Measurements from ENCODE around the gene RNF168. TPM values are rescaled to one million over a fixed set of nuclear protein-coding genes. Genes with fewer than 3 reads are reported as not detected.
"Not testable (repeated sequence)": the region's sequence is repeated elsewhere in the genome, so short reads cannot be mapped to it uniquely, and the experiment has no call there.

The RNF168 gene
- polyA plus RNA-seq, 1 donor from 2014 or later: 4.2 TPM

DNA sequence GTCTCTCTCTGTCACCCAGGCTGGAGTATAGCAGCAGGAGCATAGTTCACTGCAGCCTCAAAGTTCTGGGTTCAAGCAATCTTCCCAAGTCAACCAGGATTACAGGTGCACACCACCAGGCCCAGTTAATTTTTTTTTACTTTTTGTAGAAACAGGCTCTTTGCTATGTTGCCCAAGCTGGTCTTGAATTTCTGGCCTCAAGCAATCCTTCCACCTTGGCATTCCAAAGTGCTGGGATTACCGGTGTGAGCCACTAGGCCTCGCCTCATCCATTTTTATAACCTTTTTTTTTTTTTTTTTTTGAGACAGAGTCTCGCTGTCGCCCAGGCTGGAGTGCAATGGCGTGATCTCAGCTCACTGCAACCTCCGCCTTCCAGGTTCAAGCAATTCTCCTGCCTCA, 79.1 kb downstream of the RNF168 start:
- not testable (repeated sequence) for H3K4me2 ChIP-seq (ENCODE audit: low read length); H4K20me1 ChIP-seq (ENCODE audit: insufficient read depth); H2AFZ ChIP-seq (ENCODE audit: low read depth, low read length); H3K4me3 ChIP-seq (ENCODE audit: low read length); H3K9ac ChIP-seq (ENCODE audit: low read length); H3K27me3 ChIP-seq (ENCODE audit: insufficient read depth, low read depth, low read length); H3K9me2 ChIP-seq (ENCODE audit: insufficient read depth, low read length); H3K27ac ChIP-seq (ENCODE audit: low read length); H3K36me3 ChIP-seq (ENCODE audit: insufficient read depth, low read length); H3F3A ChIP-seq (ENCODE audit: insufficient read depth, low read length, poor library complexity, severe bottlenecking); H3K9me3 ChIP-seq (ENCODE audit: low read length)
- peaks cover 93% of the 10 kb centered on the region for H3K79me2 ChIP-seq (replicated peaks; ENCODE audit: insufficient read depth, low read length)

DNA sequence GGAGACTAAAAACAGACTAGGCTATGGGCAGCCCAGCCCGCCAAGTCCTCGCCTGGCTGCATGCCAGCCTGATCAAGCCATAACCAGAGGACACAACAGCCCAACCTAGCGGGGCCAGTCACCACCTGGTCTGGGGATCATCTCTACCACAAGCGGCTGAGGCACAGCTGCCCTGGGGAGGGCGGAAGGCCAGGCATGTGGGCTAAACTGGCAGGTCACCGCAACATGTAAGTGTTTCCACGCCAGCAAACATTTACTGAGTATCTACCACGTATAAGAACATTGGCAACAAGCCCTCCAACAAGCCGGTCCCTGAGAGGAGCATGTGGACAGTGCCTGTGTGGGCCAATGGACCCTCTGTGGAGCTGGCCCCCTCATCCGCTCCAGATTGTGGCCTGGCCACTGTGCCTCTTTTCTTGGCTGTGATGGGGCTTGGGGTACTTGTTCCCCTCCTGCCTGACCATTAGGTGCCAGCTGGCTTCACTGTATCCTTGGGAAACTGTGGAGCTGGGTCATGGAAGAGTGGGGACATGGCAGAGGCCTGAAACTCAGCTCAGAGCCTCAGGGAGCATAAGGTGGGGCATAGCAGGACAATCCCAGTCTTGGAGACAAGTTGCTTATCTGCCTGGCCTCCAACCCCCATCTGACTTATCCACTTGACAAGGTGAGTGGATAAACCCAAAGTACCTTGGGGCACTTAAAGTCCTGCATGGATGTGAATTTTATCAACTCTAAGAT, 80.4 kb downstream of the RNF168 start:
- H4K20me1 ChIP-seq (ENCODE audit: insufficient read depth): no peaks in the 10 kb centered on the region
- H3K79me2 ChIP-seq (replicated peaks; ENCODE audit: insufficient read depth, low read length): peaks cover 92% of the 10 kb centered on the region
- H3K4me2 ChIP-seq (ENCODE audit: low read length): no peak overlapping the region
- no peaks in the 10 kb centered on the region for H3F3A ChIP-seq (ENCODE audit: insufficient read depth, low read length, poor library complexity, severe bottlenecking)
- H3K9me2 ChIP-seq (ENCODE audit: insufficient read depth, low read length): no peaks in the 10 kb centered on the region
- no peak overlapping the region for H3K4me3 ChIP-seq (ENCODE audit: low read length)
- TF ChIP-seq, protein P1, sequence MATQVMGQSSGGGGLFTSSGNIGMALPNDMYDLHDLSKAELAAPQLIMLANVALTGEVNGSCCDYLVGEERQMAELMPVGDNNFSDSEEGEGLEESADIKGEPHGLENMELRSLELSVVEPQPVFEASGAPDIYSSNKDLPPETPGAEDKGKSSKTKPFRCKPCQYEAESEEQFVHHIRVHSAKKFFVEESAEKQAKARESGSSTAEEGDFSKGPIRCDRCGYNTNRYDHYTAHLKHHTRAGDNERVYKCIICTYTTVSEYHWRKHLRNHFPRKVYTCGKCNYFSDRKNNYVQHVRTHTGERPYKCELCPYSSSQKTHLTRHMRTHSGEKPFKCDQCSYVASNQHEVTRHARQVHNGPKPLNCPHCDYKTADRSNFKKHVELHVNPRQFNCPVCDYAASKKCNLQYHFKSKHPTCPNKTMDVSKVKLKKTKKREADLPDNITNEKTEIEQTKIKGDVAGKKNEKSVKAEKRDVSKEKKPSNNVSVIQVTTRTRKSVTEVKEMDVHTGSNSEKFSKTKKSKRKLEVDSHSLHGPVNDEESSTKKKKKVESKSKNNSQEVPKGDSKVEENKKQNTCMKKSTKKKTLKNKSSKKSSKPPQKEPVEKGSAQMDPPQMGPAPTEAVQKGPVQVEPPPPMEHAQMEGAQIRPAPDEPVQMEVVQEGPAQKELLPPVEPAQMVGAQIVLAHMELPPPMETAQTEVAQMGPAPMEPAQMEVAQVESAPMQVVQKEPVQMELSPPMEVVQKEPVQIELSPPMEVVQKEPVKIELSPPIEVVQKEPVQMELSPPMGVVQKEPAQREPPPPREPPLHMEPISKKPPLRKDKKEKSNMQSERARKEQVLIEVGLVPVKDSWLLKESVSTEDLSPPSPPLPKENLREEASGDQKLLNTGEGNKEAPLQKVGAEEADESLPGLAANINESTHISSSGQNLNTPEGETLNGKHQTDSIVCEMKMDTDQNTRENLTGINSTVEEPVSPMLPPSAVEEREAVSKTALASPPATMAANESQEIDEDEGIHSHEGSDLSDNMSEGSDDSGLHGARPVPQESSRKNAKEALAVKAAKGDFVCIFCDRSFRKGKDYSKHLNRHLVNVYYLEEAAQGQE (IDR thresholded peaks at IDR 0.05; ENCODE audit: borderline replicate concordance): no peak
- TF ChIP-seq EZH2 (IDR thresholded peaks at IDR 0.05; ENCODE audit: borderline replicate concordance, insufficient read depth, low read length, poor library complexity, severe bottlenecking): no peak
- TF ChIP-seq, protein P2, sequence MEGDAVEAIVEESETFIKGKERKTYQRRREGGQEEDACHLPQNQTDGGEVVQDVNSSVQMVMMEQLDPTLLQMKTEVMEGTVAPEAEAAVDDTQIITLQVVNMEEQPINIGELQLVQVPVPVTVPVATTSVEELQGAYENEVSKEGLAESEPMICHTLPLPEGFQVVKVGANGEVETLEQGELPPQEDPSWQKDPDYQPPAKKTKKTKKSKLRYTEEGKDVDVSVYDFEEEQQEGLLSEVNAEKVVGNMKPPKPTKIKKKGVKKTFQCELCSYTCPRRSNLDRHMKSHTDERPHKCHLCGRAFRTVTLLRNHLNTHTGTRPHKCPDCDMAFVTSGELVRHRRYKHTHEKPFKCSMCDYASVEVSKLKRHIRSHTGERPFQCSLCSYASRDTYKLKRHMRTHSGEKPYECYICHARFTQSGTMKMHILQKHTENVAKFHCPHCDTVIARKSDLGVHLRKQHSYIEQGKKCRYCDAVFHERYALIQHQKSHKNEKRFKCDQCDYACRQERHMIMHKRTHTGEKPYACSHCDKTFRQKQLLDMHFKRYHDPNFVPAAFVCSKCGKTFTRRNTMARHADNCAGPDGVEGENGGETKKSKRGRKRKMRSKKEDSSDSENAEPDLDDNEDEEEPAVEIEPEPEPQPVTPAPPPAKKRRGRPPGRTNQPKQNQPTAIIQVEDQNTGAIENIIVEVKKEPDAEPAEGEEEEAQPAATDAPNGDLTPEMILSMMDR (IDR thresholded peaks at IDR 0.05; ENCODE audit: poor library complexity, severe bottlenecking): no peak
- no peak for TF ChIP-seq RAD21 (conservative IDR thresholded peaks at IDR 0.05)
- no peak for TF ChIP-seq MXI1 (conservative IDR thresholded peaks at IDR 0.05; ENCODE audit: poor library complexity, severe bottlenecking)
- no peak for TF ChIP-seq TAF1 (IDR thresholded peaks at IDR 0.05; ENCODE audit: low read depth)
- no peak for TF ChIP-seq SMC3 (conservative IDR thresholded peaks at IDR 0.05; ENCODE audit: poor library complexity)
- TF ChIP-seq POLR2AphosphoS5 (IDR thresholded peaks at IDR 0.05): no peak
- no peak for TF ChIP-seq EP300 (conservative IDR thresholded peaks at IDR 0.05; ENCODE audit: poor library complexity, severe bottlenecking)
- no peaks in the 10 kb centered on the region for H3K36me3 ChIP-seq (ENCODE audit: insufficient read depth, low read length)
- H3K27me3 ChIP-seq (ENCODE audit: insufficient read depth, low read depth, low read length): no peaks in the 10 kb centered on the region
- H2AFZ ChIP-seq (ENCODE audit: low read depth, low read length): no peak overlapping the region
- H3K9ac ChIP-seq (ENCODE audit: low read length): no peak overlapping the region
- no peak overlapping the region for H3K27ac ChIP-seq (ENCODE audit: low read length)
- no peaks in the 10 kb centered on the region for H3K9me3 ChIP-seq (ENCODE audit: low read length)

DNA sequence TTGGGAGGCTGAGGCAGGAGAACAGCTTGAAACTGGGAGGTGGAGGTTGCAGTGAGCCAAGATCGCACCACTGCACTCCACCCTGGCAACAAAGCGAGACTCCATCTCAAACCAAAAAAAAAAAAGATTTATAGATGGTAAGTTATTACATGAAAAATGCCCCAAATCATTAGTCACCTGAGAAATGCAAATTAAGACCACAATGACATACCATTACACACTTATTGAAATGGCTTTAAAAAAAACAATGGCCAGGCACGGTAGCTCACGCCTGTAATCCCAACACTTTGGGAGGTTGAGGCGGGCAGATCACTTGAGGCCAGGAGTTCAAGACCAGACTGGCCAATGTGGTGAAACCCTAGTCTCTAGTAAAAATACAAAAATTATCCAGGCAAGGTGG, 81.9 kb downstream of the RNF168 start:
- H3K27ac ChIP-seq (ENCODE audit: low read length): not testable (repeated sequence)
- H3K79me2 ChIP-seq (replicated peaks; ENCODE audit: insufficient read depth, low read length): peaks cover 91% of the 10 kb centered on the region

More for the DNA sequence above, 81.9 kb downstream of the RNF168 start:
- not testable (repeated sequence) for H3F3A ChIP-seq (ENCODE audit: insufficient read depth, low read length, poor library complexity, severe bottlenecking); H3K27me3 ChIP-seq (ENCODE audit: insufficient read depth, low read depth, low read length); H3K9me3 ChIP-seq (ENCODE audit: low read length); H3K4me2 ChIP-seq (ENCODE audit: low read length); H3K36me3 ChIP-seq (ENCODE audit: insufficient read depth, low read length); H3K9ac ChIP-seq (ENCODE audit: low read length); H3K4me3 ChIP-seq (ENCODE audit: low read length); H4K20me1 ChIP-seq (ENCODE audit: insufficient read depth); H2AFZ ChIP-seq (ENCODE audit: low read depth, low read length); H3K9me2 ChIP-seq (ENCODE audit: insufficient read depth, low read length)
